ENCODE data around the gene TOR1AIP2.

- TF ChIP-seq EZH2 (IDR thresholded peaks at IDR 0.05; ENCODE audit: borderline replicate concordance, low read depth, low read length, severe bottlenecking) (no peak), CTCF (IDR thresholded peaks at IDR 0.05; ENCODE audit: borderline replicate concordance, extremely low read depth, low read length, poor library complexity, severe bottlenecking) (no peak)
Observed at GRCh38 chr1:179805291-179806195, 72.1 kb downstream of the TOR1AIP2 start.
